Large intestine (tissue), 12 donors: Measurements from ENCODE around the gene IGFALS. TPM values are rescaled to one million over a fixed set of nuclear protein-coding genes. Genes with fewer than 3 reads are reported as not detected.

ENCODE experiments used
- DNase-seq, 2 donors: peaks; one replicate each; pipeline versions ENCODE4 v3.0.0 to v3.0.0-alpha.2; 2013
- H3K27ac ChIP-seq: one replicate; pipeline ENCODE4 v1.5.1; 2013; ENCODE audit warnings: low read length
- H3K27me3 ChIP-seq: 2 replicates; pipeline ENCODE4 v1.6.1; 2013; ENCODE audit warnings: low read length; ENCODE audit not compliant: control insufficient read depth, insufficient read depth
- H3K36me3 ChIP-seq: 2 replicates; pipeline ENCODE4 v1.6.1; 2013; ENCODE audit warnings: low read length; ENCODE audit not compliant: control insufficient read depth, insufficient read depth
- H3K4me1 ChIP-seq: one replicate; pipeline ENCODE4 v1.6.1; 2013; ENCODE audit warnings: low read length; ENCODE audit not compliant: control insufficient read depth, insufficient read depth
- H3K4me3 ChIP-seq: one replicate; pipeline ENCODE4 v1.5.1; 2013; ENCODE audit warnings: low read length
- H3K9me3 ChIP-seq: one replicate; pipeline ENCODE4 v1.6.1; 2013; ENCODE audit warnings: mild to moderate bottlenecking, low read depth, low read length, moderate library complexity; ENCODE audit not compliant: control insufficient read depth
- WGBS: methylation state at CpG from one replicate; pipeline ENCODE4 v1.1.5; 2013; ENCODE audit warnings: low lambda C conversion rate; ENCODE audit not compliant: insufficient coverage; 5-methylcytosine and 5-hydroxymethylcytosine counted together
- long read RNA-seq, 11 donors: transcript quantifications; one replicate each; lab custom pipeline, GENCODE V29; 2026
- polyA plus RNA-seq: library from polyadenylated mRNA; unstranded; fragments of 120-200 nt; gene quantifications from one replicate; pipeline ENCODE4 v1.2.1, GENCODE V29; 2013

IGFALS gene
- polyA plus RNA-seq: 8.3 TPM
- long read RNA-seq, donor 1, partial matches to known transcripts: 0 of 2 reads
- long read RNA-seq, donor 1, other reads (novel, unspliced or antisense): 0 of 2 reads
- long read RNA-seq, donor 2, partial matches to known transcripts: 0 of 3 reads
- long read RNA-seq, donor 2, other reads (novel, unspliced or antisense): 0 of 3 reads
- long read RNA-seq, donor 3: 0 reads
- long read RNA-seq, donor 4, partial matches to known transcripts: 0 of 1 reads
- long read RNA-seq, donor 4, other reads (novel, unspliced or antisense): 0 of 1 reads
- long read RNA-seq, donor 5, partial matches to known transcripts: 0 of 2 reads
- long read RNA-seq, donor 5, other reads (novel, unspliced or antisense): 0 of 2 reads
- long read RNA-seq, donor 6, transcript IGFALS-203 (2 exons, 730 nt): major isoform, 6 of 6 reads
- long read RNA-seq, donor 6, partial matches to known transcripts: 0 of 6 reads
- long read RNA-seq, donor 6, other reads (novel, unspliced or antisense): 0 of 6 reads
- long read RNA-seq, donor 7, partial matches to known transcripts: 0 of 1 reads
- long read RNA-seq, donor 7, other reads (novel, unspliced or antisense): 0 of 1 reads
- long read RNA-seq, donor 8, partial matches to known transcripts: 0 of 2 reads
- long read RNA-seq, donor 8, other reads (novel, unspliced or antisense): 0 of 2 reads
- long read RNA-seq, donor 9, partial matches to known transcripts: 0 of 3 reads
- long read RNA-seq, donor 9, other reads (novel, unspliced or antisense): 0 of 3 reads
- long read RNA-seq, donor 10, partial matches to known transcripts: 0 of 3 reads
- long read RNA-seq, donor 10, other reads (novel, unspliced or antisense): 0 of 3 reads
- long read RNA-seq, donor 11, partial matches to known transcripts: 0 of 6 reads
- long read RNA-seq, donor 11, other reads (novel, unspliced or antisense): 0 of 6 reads

- Histone ChIP-seq H3K9me3 (peaks cover 30% of the 10 kb centered on the region), H3K36me3 (peaks cover 23% of the 10 kb centered on the region), H3K4me3 (peak within 1 kb of the TSS; percentile 39), H3K4me1 (peaks cover 13% of the 10 kb centered on the region), H3K27me3 (no peaks in the 10 kb centered on the region), H3K27ac (peak within 1 kb of the TSS; percentile 39)
- no CpG with 5 or more reads among the region's 28 CpGs for WGBS
- no peak for DNase-seq
These were observed at the start of gene IGFALS for GRCh38 chr16:1793578-1794220. TSS of gene IGFALS (minus strand) at chr16:1793705. CDS start at chr16:1793652, 53 bp downstream.

- Histone ChIP-seq H3K4me1 (no peaks in the 10 kb centered on the region), H3K27me3 (no peaks in the 10 kb centered on the region), H3K4me3 (no peak overlapping the region), H3K36me3 (no peaks in the 10 kb centered on the region), H3K9me3 (no peaks in the 10 kb centered on the region), H3K27ac (peak overlapping the region; percentile 32)
- WGBS: 92% methylated on average over 2 of the region's 9 CpGs
- peak in 1 of 2 donors; percentile 42 for DNase-seq
These were observed 46.0 kb upstream of the IGFALS start for GRCh38 chr16:1839554-1839953.

GRCh38 chr16:1834096-1834495 is 40.6 kb upstream of the IGFALS start:
- 92% methylated on average over 2 of the region's 5 CpGs for WGBS
- H3K36me3 ChIP-seq: no peaks in the 10 kb centered on the region
- H3K4me3 ChIP-seq: no peak overlapping the region
- no peak for DNase-seq
- H3K4me1 ChIP-seq: peaks cover 20% of the 10 kb centered on the region
- no peak overlapping the region for H3K27ac ChIP-seq
- H3K27me3 ChIP-seq: no peaks in the 10 kb centered on the region
- H3K9me3 ChIP-seq: no peaks in the 10 kb centered on the region

- H3K4me3 ChIP-seq: no peak overlapping the region
- no peaks in the 10 kb centered on the region for H3K36me3 ChIP-seq
- H3K9me3 ChIP-seq: no peaks in the 10 kb centered on the region
- H3K27ac ChIP-seq: no peak overlapping the region
- no peak for DNase-seq
- H3K4me1 ChIP-seq: peaks cover 23% of the 10 kb centered on the region
- no peaks in the 10 kb centered on the region for H3K27me3 ChIP-seq
- no CpG with 5 or more reads among the region's 9 CpGs for WGBS
These were observed 39.4 kb upstream of the IGFALS start for GRCh38 chr16:1832838-1833454.

GRCh38 chr16:1831186-1832075 is 37.9 kb upstream of the IGFALS start:
- WGBS: 72% methylated on average over 2 of the region's 19 CpGs
- Histone ChIP-seq H3K27me3 (no peaks in the 10 kb centered on the region), H3K9me3 (no peaks in the 10 kb centered on the region), H3K36me3 (no peaks in the 10 kb centered on the region), H3K27ac (peak overlapping the region; percentile 84), H3K4me1 (peaks cover 23% of the 10 kb centered on the region), H3K4me3 (no peak overlapping the region)
- peak; percentile 44 to 71 for DNase-seq

- WGBS: 40% methylated on average over 2 of the region's 3 CpGs
- DNase-seq: peak; percentile 92 to 98
- peak overlapping the region; percentile 95 for H3K4me3 ChIP-seq
- H3K4me1 ChIP-seq: peaks cover 27% of the 10 kb centered on the region
- no peaks in the 10 kb centered on the region for H3K9me3 ChIP-seq
- H3K27ac ChIP-seq: peak overlapping the region; percentile 92
- no peaks in the 10 kb centered on the region for H3K27me3 ChIP-seq
- H3K36me3 ChIP-seq: no peaks in the 10 kb centered on the region
These were observed 36.7 kb upstream of the IGFALS start for GRCh38 chr16:1830213-1830612.

- no peaks in the 10 kb centered on the region for H3K9me3 ChIP-seq
- peak overlapping the region; percentile 95 for H3K4me3 ChIP-seq
- H3K27me3 ChIP-seq: no peaks in the 10 kb centered on the region
- no CpG with 5 or more reads among the region's 11 CpGs for WGBS
- DNase-seq: peak; percentile 79 to 90
- H3K27ac ChIP-seq: peak overlapping the region; percentile 92
- peaks cover 34% of the 10 kb centered on the region for H3K4me1 ChIP-seq
- H3K36me3 ChIP-seq: no peaks in the 10 kb centered on the region
These were observed 35.3 kb upstream of the IGFALS start for GRCh38 chr16:1828645-1829410.

- peak; percentile 95 to 99 for DNase-seq
- Histone ChIP-seq H3K27me3 (no peaks in the 10 kb centered on the region), H3K36me3 (peaks cover 11% of the 10 kb centered on the region), H3K4me1 (peaks cover 25% of the 10 kb centered on the region), H3K9me3 (no peaks in the 10 kb centered on the region), H3K4me3 (peak within 1 kb of the TSS; percentile 95), H3K27ac (peak within 1 kb of the TSS; percentile 92)
- no CpG with 5 or more reads among the region's 104 CpGs for WGBS
These were observed 33.4 kb upstream of the IGFALS start, which contains the start of the genes FAHD1 and HAGH for GRCh38 chr16:1826691-1827573. TSS of gene FAHD1 (plus strand) at chr16:1827206. CDS start at chr16:1827239, 33 bp downstream. TSS of gene HAGH (minus strand) at chr16:1826825. CDS start at chr16:1826787, 38 bp downstream.
